ENCODE data around the gene ATXN1.

ATXN1 gene

GRCh38 chr6:16320533-16321340 is 440.5 kb downstream of the ATXN1 start:
- H3K9ac ChIP-seq (ENCODE audit: low read length), result no peak overlapping the region

DNA sequence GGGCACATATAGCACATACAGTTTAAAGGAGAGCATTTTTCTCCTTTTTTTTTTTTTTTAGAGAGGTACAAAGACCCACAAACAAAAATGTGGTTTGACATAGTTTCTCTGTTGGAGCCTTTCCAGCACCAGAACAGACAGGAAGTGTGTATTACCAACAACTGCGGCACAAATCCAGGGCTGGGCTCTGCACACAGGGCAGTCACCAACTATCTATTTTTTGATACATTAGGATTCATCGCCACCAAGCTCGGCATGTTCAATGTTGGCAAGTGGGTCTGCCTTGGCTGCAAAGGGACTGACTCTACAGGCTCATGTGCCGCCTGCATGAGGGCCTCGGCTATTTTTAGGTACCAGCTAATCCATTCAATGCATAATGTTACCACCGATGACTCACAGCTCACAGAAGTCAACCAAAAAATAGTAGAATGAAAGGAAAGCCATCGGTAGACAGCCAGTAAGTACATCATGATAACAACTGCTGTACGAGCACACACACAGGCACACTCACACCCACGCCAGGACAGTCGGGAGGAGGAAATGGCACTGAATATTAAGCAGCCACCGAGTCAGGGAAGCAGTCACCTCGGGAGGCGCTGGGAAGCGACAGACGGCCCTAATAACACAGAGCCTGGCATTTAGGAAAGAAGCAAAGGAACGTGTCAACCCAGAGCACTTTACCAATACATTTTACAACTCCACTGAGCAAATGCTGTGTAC is 441.3 kb downstream of the ATXN1 start:
- Histone ChIP-seq H3K4me3 (ENCODE audit: low read length) (peak overlapping the region; percentile 60), H3K4me1 (ENCODE audit: control insufficient read depth, insufficient read depth, low read length) (peaks cover 22% of the 10 kb centered on the region), H3K9ac (ENCODE audit: low read length) (peak overlapping the region; percentile 47), H3K27me3 (ENCODE audit: control insufficient read depth, insufficient read depth, low read length) (no peaks in the 10 kb centered on the region), H3K27ac (ENCODE audit: low read depth, low read length) (peak overlapping the region; percentile 82), H3K36me3 (ENCODE audit: control insufficient read depth, insufficient read depth, low read length) (no peaks in the 10 kb centered on the region)

More at GRCh38 chr6:16320533-16321340, 440.5 kb downstream of the ATXN1 start:
- Histone ChIP-seq H3K36me3 (ENCODE audit: control insufficient read depth, insufficient read depth, low read length) (no peaks in the 10 kb centered on the region), H3K27ac (ENCODE audit: low read depth, low read length) (peak overlapping the region; percentile 82), H3K4me1 (ENCODE audit: control insufficient read depth, insufficient read depth, low read length) (peaks cover 22% of the 10 kb centered on the region), H3K27me3 (ENCODE audit: control insufficient read depth, insufficient read depth, low read length) (no peaks in the 10 kb centered on the region), H3K4me3 (ENCODE audit: low read length) (peak overlapping the region; percentile 60)

- Histone ChIP-seq H3K4me3 (ENCODE audit: low read length) (no peak overlapping the region), H3K27me3 (ENCODE audit: control insufficient read depth, insufficient read depth, low read length) (no peaks in the 10 kb centered on the region), H3K9ac (ENCODE audit: low read length) (no peak overlapping the region), H3K36me3 (ENCODE audit: control insufficient read depth, insufficient read depth, low read length) (no peaks in the 10 kb centered on the region), H3K4me1 (ENCODE audit: control insufficient read depth, insufficient read depth, low read length) (peaks cover 22% of the 10 kb centered on the region), H3K27ac (ENCODE audit: low read depth, low read length) (peak overlapping the region; percentile 82)
Observed at GRCh38 chr6:16318953-16319720, 442.1 kb downstream of the ATXN1 start.

- H3K36me3 ChIP-seq (ENCODE audit: control insufficient read depth, insufficient read depth, low read length), result no peaks in the 10 kb centered on the region
- no peak overlapping the region for H3K9ac ChIP-seq (ENCODE audit: low read length)
- H3K27me3 ChIP-seq (ENCODE audit: control insufficient read depth, insufficient read depth, low read length), result no peaks in the 10 kb centered on the region
- no peak overlapping the region for H3K4me3 ChIP-seq (ENCODE audit: low read length)
- H3K4me1 ChIP-seq (ENCODE audit: control insufficient read depth, insufficient read depth, low read length), result peaks cover 22% of the 10 kb centered on the region
- H3K27ac ChIP-seq (ENCODE audit: low read depth, low read length), result peak overlapping the region; percentile 69
Observed at GRCh38 chr6:16318538-16318937, 442.7 kb downstream of the ATXN1 start.

- peaks cover 22% of the 10 kb centered on the region for H3K4me1 ChIP-seq (ENCODE audit: control insufficient read depth, insufficient read depth, low read length)
- H3K9ac ChIP-seq (ENCODE audit: low read length), result no peak overlapping the region
- H3K36me3 ChIP-seq (ENCODE audit: control insufficient read depth, insufficient read depth, low read length), result no peaks in the 10 kb centered on the region
- H3K4me3 ChIP-seq (ENCODE audit: low read length), result no peak overlapping the region
- no peak overlapping the region for H3K27ac ChIP-seq (ENCODE audit: low read depth, low read length)
- no peaks in the 10 kb centered on the region for H3K27me3 ChIP-seq (ENCODE audit: control insufficient read depth, insufficient read depth, low read length)
Observed at GRCh38 chr6:16316741-16317251, 444.5 kb downstream of the ATXN1 start.

- H3K4me3 ChIP-seq (ENCODE audit: low read length), result no peak overlapping the region
- no peaks in the 10 kb centered on the region for H3K27me3 ChIP-seq (ENCODE audit: control insufficient read depth, insufficient read depth, low read length)
- H3K27ac ChIP-seq (ENCODE audit: low read depth, low read length), result no peak overlapping the region
- H3K36me3 ChIP-seq (ENCODE audit: control insufficient read depth, insufficient read depth, low read length), result no peaks in the 10 kb centered on the region
- peaks cover 3% of the 10 kb centered on the region for H3K4me1 ChIP-seq (ENCODE audit: control insufficient read depth, insufficient read depth, low read length)
- H3K9ac ChIP-seq (ENCODE audit: low read length), result no peak overlapping the region
Observed at GRCh38 chr6:16314296-16314695, 447.0 kb downstream of the ATXN1 start.

GRCh38 chr6:16313732-16314131 is 447.5 kb downstream of the ATXN1 start:
- Histone ChIP-seq H3K4me3 (ENCODE audit: low read length) (no peak overlapping the region), H3K27me3 (ENCODE audit: control insufficient read depth, insufficient read depth, low read length) (no peaks in the 10 kb centered on the region)

DNA sequence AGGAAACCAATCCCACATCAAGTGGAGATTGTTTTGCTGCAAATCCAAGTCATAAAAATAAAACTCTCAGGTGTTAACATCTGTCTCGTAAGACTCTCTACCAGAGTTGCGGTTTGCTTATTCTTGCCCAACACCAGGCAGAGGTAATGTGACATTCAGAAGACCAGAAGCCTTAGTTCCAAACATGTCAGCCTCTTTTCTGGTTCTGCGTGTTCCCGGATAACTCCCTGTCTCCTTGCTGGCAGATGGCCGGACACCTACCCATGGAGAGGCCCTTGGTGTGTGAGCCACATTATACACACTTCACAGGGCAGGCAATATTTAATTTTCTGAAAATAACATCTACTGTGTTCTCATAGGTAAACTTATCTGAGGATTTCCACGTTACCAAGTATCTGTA is 449.5 kb downstream of the ATXN1 start:
- Histone ChIP-seq H3K4me3 (ENCODE audit: low read length) (no peak overlapping the region), H3K27me3 (ENCODE audit: control insufficient read depth, insufficient read depth, low read length) (no peaks in the 10 kb centered on the region), H3K27ac (ENCODE audit: low read depth, low read length) (no peak overlapping the region), H3K36me3 (ENCODE audit: control insufficient read depth, insufficient read depth, low read length) (no peaks in the 10 kb centered on the region), H3K4me1 (ENCODE audit: control insufficient read depth, insufficient read depth, low read length) (no peaks in the 10 kb centered on the region), H3K9ac (ENCODE audit: low read length) (no peak overlapping the region)

More at GRCh38 chr6:16313732-16314131, 447.5 kb downstream of the ATXN1 start:
- peaks cover 2% of the 10 kb centered on the region for H3K4me1 ChIP-seq (ENCODE audit: control insufficient read depth, insufficient read depth, low read length)
- H3K9ac ChIP-seq (ENCODE audit: low read length), result no peak overlapping the region
- no peak overlapping the region for H3K27ac ChIP-seq (ENCODE audit: low read depth, low read length)
- H3K36me3 ChIP-seq (ENCODE audit: control insufficient read depth, insufficient read depth, low read length), result no peaks in the 10 kb centered on the region

DNA sequence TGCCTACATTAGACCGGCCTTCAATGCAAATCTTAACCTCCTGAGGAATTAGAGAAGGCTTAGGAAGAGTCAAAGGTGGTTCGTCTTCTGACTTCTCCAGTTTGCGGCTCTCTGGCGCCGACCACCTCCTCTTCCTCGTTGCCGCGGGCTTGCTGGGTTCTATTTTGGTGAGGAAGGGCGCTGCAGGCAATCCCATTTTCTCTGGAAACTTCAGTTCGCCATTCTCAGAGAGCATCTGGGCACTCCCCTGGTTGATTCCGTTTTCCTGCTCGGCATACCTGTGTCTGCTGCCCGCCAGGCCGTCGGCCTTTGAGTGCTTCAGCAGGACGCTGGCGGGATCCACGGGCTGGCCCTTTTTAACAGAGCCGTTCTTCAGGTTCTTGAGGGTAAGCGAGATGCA is 454.9 kb downstream of the ATXN1 start:
- Histone ChIP-seq H3K27me3 (ENCODE audit: control insufficient read depth, insufficient read depth, low read length) (no peaks in the 10 kb centered on the region), H3K4me1 (ENCODE audit: control insufficient read depth, insufficient read depth, low read length) (no peaks in the 10 kb centered on the region), H3K4me3 (ENCODE audit: low read length) (no peak overlapping the region), H3K9ac (ENCODE audit: low read length) (no peak overlapping the region), H3K36me3 (ENCODE audit: control insufficient read depth, insufficient read depth, low read length) (no peaks in the 10 kb centered on the region), H3K27ac (ENCODE audit: low read depth, low read length) (no peak overlapping the region)

GRCh38 chr6:16305788-16306187 is 455.5 kb downstream of the ATXN1 start:
- no peak overlapping the region for H3K27ac ChIP-seq (ENCODE audit: low read depth, low read length)
- H3K27me3 ChIP-seq (ENCODE audit: control insufficient read depth, insufficient read depth, low read length), result no peaks in the 10 kb centered on the region
- H3K4me1 ChIP-seq (ENCODE audit: control insufficient read depth, insufficient read depth, low read length), result no peaks in the 10 kb centered on the region
- H3K36me3 ChIP-seq (ENCODE audit: control insufficient read depth, insufficient read depth, low read length), result no peaks in the 10 kb centered on the region
- H3K9ac ChIP-seq (ENCODE audit: low read length), result no peak overlapping the region
- no peak overlapping the region for H3K4me3 ChIP-seq (ENCODE audit: low read length)

DNA sequence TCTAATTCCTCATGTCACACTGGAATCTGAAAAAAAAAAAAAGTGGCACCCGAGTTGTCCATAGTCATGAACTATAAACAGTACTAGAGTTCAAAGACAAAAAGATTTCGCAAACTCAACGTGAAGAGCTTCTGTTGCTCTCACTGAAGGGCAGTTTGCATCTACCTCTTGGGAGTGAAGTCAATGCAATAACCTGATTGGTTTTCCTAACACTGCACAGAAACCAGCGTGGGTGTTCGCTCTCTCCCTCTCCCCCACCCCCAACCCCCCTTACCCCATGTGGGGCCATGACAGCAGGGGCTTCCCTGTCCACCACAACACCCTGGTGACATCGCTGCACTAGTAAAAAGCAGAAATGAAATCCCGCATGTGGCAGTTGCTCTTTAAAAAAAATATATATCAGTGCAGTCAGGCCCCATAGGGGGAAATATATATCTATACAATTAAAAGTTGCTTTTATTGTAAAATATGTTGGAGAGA is 456.0 kb downstream of the ATXN1 start:
- H3K4me3 ChIP-seq (ENCODE audit: low read length), result no peak overlapping the region
- H3K27ac ChIP-seq (ENCODE audit: low read depth, low read length), result no peak overlapping the region
- H3K4me1 ChIP-seq (ENCODE audit: control insufficient read depth, insufficient read depth, low read length), result no peaks in the 10 kb centered on the region
- H3K9ac ChIP-seq (ENCODE audit: low read length), result no peak overlapping the region
- H3K36me3 ChIP-seq (ENCODE audit: control insufficient read depth, insufficient read depth, low read length), result no peaks in the 10 kb centered on the region
- H3K27me3 ChIP-seq (ENCODE audit: control insufficient read depth, insufficient read depth, low read length), result no peaks in the 10 kb centered on the region
